Stimulated activated CD4-positive, alpha-beta T cell treated with anti-CD3 and anti-CD28 coated beads, Interleukin-2, amount 100 ng/mL, for 48 hours (primary cell): Measurements from ENCODE around the gene ANK3.

Source experiments
- DNase-seq, 2 donors: peaks; one replicate each; pipeline ENCODE4 v3.0.0-alpha.2; 2020

The ANK3 gene

DNA sequence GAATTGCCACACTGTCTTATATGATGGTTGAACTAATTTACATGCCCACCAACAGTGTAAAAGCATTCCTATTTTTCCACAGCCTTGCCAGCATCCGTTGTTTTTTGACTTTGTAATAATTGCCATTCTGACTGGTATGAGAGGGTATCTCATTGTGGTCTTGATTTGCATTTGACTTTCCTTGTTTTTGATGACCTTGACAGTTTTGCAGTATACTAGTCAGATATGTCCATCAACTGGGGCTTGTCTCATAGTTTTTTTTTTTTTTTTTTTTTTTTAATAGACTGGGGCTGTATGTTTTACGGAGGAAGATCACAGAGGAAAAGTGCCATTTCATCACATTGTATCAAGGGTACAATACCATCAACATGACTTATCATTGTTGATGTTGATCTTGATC, 220.6 kb downstream of the ANK3 start:
- no peak for DNase-seq

GRCh38 chr10:60167050-60167449, 222.6 kb downstream of the ANK3 start:
- no peak for DNase-seq

DNA sequence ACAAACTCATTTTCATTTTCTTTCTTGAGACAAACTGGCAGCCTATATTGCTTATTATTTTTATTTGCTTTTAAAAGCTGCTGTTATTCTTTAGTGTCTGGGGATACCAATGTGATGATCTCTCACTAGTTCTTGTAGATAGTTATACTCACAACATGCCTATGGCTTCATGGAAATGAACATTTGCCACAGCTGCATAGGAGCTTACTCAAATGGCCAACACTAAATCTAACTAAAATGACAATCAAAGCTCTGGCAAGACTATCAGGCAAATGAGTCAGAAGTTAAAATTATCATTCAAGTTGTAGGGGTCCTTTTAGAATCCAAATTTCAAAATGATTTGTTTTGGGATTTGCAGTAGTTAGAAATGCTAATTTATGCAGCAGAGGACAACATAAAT, 225.9 kb downstream of the ANK3 start:
- no peak for DNase-seq

GRCh38 chr10:60162631-60163030, 227.0 kb downstream of the ANK3 start:
- DNase-seq, result no peak

- DNase-seq, result no peak
These were observed 233.6 kb downstream of the ANK3 start for GRCh38 chr10:60155943-60156683.

DNA sequence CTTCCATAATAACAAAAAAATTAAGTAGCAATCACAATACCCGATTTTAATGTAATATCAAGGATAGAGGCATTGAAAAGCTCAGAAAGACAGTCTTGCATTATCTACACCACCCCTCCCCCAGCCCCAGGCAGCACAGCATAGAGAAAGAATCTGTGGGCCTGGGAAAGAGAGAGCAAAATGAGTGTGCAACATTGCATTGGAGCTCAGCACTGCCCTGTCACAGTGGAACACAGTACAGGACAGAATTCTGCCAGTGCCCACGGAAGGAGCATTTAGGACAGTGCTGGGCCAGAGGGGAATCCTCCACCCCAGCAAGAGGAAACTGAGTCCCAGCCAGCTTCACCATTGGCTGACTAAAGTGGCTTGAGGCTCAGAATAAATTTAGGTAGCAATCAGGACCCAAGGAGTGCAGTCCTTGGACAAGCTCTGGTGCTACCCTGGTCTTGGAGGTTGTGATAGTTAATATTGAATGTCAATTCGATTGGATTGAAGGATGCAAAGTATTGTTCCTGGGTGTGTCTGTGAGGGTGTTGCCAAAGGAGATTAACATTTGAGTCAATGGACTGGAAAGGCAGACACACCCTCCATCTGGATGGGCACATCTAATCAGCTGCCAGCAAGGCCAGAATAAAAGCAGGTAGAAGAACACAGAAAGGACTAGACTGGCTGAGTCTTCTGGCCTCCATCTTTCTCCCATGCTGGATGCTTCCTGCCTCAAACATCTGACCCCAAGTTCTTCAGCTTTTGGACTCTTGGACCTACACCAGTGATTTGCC, 234.4 kb downstream of the ANK3 start:
- DNase-seq, result no peak

DNA sequence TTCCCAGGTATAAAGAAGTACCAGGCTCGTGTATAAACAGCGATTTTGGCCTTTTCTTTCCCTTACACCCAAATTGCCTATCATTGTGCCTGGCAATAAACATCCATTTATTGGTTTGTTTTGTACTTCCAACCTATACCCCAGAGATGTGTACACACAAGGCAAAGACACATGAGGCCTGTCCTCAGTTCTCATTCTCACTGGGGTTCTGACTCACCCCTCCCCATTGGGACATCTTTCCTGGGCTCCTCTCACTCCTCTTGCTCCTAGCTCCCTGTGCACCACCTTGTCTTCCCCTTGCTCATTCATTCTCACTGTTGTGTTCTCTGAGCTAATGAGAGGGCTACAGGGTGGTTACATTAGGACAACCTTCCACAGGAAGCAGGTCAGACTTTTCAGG, 240.7 kb downstream of the ANK3 start:
- no peak for DNase-seq

DNA sequence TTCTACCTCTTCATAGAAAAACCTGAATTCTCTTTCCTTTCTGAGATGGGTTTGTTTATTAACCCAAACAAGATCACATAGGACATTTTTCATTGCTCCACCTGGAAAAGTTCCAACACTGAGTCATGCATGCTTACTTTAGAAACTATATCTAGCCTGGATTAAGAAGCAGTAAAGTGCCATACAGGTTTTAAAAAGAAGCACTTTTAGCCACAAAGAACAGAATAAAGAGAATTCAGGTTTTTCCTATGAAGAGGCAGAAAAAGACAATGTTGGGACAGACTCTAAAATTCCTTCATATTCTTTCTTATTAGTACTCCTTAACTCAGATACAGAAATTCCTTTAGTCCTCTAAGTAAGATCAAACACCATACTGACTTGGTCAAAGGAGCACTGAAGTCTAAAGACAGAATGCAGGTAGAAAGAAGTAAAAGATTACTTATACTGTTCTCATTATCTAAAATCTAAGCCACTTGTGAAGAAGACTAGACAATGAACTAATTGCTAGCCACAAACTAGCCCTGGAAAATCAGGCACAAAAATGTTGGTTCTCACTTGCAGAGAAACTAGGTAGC, 241.3 kb downstream of the ANK3 start:
- DNase-seq, result no peak

- DNase-seq, result no peak
These were observed 242.0 kb downstream of the ANK3 start for GRCh38 chr10:60147576-60148265.

DNA sequence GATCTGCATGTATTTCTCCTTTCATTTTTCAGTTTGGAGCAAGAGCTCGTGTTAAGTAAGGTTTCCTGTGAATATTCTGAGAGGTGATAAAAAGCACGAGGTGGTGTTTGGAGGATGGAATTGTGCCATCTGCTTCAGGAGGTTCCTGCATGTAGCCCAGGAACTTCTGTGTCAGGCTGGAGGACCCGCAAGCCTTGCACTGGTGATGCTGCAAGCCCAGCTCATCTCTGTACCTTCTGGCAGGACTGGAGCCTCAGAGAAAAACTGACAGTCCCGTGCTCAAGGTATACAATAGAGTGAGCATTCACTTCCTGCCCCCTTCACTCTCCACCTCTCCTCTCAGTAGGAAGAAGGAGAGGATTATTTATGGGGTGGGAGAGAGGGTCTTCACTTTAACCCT, 242.7 kb downstream of the ANK3 start:
- DNase-seq, result no peak

DNA sequence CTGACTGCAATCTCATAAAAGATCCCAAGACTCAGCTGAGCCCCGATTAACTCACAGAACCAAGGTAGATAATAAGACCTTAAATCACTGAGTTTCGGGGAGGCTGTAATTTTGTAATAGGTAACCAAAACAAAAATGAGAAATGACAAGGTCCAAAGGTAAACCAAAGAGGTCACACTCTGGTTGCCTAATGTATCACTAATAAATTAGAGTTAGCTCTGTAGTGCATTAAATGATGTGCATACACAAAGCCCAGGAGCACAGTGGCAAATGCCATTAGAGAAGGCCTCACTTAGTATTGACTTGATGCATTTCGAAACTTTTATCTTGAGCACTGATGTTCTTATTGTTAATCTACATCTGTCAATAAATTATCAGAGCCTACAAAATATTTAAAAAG, 245.6 kb downstream of the ANK3 start:
- DNase-seq, result no peak

- no peak for DNase-seq
These were observed 246.9 kb downstream of the ANK3 start for GRCh38 chr10:60142736-60143135.

DNA sequence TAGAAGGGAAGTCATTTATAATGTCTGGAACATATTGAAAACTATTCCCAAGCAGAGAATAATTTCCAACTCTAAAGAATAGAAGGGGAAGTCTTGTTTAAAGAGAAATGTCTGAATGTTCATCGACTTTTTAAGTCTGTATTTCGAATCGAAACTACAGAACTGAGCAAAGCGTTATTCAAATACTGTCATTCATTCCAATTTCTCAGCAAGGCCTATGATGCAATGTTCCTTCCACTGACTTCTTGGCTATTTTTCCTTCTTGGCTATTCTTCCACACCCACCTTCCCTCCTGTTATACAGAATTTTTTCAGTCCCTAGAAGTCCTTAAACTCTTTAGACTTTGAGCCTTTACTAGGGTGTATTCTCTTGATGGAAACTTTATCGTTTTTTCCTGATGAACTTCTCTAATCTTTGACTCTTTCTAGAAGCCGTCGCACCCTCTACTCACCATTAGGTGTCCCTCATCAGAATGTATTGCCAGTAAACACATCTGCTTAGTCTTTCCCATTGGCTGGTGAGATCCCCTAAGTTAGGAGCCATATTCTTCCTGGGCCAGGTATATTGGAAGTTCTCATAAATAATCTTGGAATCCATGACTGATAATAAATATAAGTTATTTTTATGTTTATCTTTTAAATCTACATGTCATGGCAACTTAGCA, 247.6 kb downstream of the ANK3 start:
- no peak for DNase-seq

DNA sequence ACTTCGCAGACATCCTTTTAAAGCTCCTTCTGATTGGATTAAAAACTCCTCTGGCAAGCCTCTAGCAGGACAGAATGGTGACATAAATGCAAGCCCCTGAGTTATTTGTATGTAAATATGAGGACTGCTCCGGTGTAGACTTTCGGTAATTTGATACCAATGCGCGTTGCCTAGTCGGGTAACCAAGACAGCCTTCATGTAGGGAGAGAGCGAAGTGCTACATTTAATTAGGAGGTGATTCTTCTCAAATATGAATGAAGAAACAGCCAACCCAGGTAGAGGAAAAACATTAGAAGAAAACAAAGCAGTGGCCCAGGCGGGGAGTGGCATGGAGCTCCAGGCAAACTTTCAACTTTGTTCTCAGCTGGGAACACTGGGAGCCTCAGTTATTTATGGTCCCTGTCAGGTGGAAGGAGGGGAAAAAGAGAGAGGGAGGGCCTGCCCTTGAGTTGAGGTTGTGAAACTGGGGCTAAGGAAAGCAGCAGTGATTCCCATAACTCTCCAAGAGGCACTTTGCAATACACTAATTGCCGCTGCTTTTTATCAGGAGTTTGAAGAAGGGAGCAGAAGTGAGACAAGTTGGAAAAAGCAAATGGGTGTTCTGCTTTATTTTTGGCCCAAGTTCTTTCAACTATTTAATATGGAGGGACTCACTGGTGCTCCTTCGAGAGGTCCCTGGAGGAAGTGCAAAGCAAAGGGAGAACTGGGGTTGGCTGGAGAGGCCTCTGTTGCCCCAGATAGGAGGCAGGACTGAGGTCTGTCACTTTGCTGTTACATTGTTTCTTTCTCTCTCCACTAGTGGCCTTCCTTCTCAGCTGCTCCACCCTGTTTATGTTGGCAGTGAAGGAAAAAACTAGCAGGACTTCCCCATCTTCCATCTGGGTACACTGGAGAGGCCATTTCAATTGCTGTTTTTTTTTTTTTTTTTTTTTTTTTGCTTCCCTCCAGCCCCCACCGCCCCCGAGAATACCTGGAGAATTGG, 248.7 kb downstream of the ANK3 start:
- DNase-seq, result no peak

DNA sequence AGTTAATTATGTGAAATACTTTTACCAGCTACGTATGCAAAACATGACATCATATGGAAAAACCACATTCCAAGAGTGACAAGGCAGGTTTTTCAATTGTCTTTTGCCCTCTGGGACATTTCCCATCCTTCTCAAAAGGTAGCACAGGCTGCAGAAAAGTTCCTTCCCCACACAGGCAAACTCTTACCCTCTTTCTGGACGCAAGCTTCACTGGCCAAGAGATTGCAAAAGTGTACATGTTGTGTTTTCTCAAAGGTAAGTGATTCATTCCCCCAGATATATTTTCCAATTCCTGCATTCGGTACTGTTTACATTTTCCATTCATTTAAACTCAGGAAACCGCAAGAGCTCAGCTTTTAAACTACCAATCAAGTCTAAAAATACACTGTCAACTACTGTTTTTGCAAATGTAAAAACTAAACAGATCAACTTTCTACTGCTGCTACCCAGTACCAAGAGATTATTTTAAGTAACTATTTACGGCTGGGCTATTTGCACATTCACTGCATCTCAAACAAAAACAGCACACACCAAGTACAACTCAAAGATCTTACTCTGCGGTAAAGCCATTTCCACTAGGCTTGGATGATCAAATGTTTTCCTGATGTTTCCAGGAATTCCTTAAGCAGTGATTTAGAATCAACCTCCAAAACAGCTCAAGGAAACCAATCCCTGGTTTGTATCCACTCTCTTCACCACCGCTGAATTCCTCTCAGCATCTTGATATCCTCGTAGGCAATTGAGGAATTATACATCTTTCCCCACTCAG, 249.7 kb downstream of the ANK3 start:
- no peak for DNase-seq

DNA sequence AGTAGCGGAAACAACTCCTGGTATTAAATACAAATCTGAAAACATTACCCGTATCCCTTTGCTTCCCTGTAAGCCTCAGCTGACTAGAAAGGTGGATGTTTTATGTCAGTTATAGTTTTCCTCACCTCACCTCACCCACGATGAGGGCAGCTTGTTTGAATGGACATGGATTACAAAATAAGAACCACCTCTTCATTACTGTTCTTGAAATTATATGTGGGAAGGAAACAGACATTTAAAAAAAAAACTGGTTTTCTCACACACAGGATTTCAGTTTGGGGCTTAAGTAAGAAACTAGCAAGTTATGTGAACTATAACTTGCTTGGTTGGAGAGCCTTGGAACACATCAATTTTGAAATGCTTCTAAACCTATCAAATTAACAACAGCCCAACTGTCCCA, 250.4 kb downstream of the ANK3 start:
- DNase-seq, result no peak

DNA sequence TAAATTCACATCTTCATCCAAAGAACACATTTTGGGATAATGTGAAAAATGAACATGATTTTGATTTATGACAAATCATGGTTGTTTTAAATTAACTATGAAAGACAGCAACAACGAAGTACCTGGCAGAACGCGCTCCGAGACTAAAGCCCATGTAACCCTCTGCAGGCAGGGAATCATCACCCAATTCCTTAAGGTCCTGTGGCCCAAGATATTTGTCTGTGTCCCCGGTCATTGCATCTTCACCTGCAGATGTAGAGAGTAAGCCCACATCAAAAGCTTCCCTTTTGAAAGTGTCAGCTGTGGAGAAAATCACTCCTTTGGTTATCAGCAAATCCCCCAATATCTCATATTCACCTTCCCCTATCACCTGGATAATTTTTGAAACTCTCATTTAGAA, 250.8 kb downstream of the ANK3 start:
- no peak for DNase-seq

- no peak for DNase-seq
These were observed 251.6 kb downstream of the ANK3 start for GRCh38 chr10:60138026-60138425.

DNA sequence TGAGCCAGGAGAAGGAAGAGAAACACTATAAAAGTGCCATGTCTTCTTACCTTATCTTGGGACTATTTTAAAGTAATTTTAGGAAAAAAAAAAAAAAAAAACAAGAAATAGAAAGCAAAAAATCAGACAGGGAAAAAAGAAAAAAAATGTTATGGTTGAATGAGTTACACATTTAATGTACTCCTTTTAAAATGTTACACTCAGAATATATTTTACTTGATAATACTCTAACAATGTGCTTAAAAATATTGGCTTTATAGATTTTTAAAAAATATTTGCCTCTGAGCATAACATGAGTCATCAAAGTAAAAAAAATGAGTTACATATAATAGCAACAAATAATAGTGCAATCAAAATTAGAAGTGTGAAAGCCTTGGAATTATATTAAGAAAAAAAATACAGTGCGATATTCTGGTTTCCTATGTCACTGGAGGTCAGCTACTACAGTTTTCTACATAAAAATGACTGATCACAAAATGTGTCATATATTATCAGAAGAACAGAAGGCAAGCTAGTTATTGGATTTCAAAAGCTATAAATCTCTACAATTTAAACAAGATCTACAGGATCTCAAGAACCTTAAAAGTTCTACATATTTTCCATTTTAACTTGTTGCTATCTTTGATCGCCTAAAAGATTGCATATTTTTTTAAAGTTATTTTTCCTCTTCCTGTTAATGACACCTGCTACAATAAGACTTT, 252.2 kb downstream of the ANK3 start:
- no peak for DNase-seq

DNA sequence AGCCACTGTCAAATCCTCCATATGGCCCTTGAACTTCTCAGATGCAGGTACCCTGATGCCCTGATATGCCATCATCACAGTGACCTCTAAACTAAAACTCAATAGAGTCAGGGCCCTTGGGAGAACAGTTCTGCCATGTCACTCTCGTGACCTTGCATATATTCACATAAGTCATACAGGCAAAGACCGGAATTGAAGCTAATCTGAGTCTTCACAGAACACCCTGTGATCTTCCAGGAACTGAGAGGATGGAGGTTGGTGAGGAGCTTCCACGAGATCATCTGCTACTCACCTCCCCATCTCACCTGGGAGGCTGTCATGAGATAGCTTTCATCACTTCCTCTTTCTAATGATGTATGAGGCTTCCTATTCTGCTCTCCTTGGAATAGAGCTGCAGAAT, 254.7 kb downstream of the ANK3 start:
- DNase-seq, result no peak
